ENCODE results near the gene CYBC1.

- TF ChIP-seq CTCF (conservative IDR thresholded peaks at IDR 0.05; ENCODE audit: low read length): no peak
- no peak for TF ChIP-seq EZH2phosphoT487 (IDR thresholded peaks at IDR 0.05; ENCODE audit: borderline replicate concordance)
Observed at GRCh38 chr17:82446124-82446523, 4.4 kb downstream of the CYBC1 start.
